ENCODE measurements around the gene FTSJ3.
"Not testable (repeated sequence)": the region's sequence is repeated elsewhere in the genome, so short reads cannot be mapped to it uniquely, and the experiment has no call there.

- TF ChIP-seq POLR2A, POLR2AphosphoS5 (IDR thresholded peaks at IDR 0.05): not testable (repeated sequence)
These were observed 31.1 kb downstream of the FTSJ3 start for GRCh38 chr17:63796375-63796774.

All from sigmoid colon (tissue), 4 donors.